ENCODE measurements around the gene EPDR1. TPM values are rescaled to one million over a fixed set of nuclear protein-coding genes. Genes with fewer than 3 reads are reported as not detected.

The EPDR1 gene
- total RNA-seq, 1 donor from 2014 or later = 10.3 TPM

- peak; percentile 71 for TF ChIP-seq CTCF (IDR thresholded peaks at IDR 0.05; ENCODE audit: partially characterized antibody, unreplicated experiment)
- H3K4me3 Mint-ChIP-seq (ENCODE audit: unreplicated experiment) = no peak overlapping the region
- H3K9me3 Mint-ChIP-seq (ENCODE audit: unreplicated experiment) = no peaks in the 10 kb centered on the region
- no peaks in the 10 kb centered on the region for H3K36me3 Mint-ChIP-seq (ENCODE audit: unreplicated experiment)
- H3K27ac Mint-ChIP-seq (ENCODE audit: unreplicated experiment) = no peak overlapping the region
- H3K27me3 Mint-ChIP-seq (ENCODE audit: unreplicated experiment) = peaks cover 3% of the 10 kb centered on the region
- peaks cover 6% of the 10 kb centered on the region for H3K4me1 Mint-ChIP-seq (ENCODE audit: low read depth, unreplicated experiment)
- no peak for DNase-seq
Observed at GRCh38 chr7:37901236-37901827, 19.1 kb upstream of the EPDR1 start.

- TF ChIP-seq CTCF (IDR thresholded peaks at IDR 0.05; ENCODE audit: partially characterized antibody, unreplicated experiment) = no peak
- no peak overlapping the region for H3K27ac Mint-ChIP-seq (ENCODE audit: unreplicated experiment)
- no peaks in the 10 kb centered on the region for H3K9me3 Mint-ChIP-seq (ENCODE audit: unreplicated experiment)
- peaks cover 3% of the 10 kb centered on the region for H3K27me3 Mint-ChIP-seq (ENCODE audit: unreplicated experiment)
- no peak overlapping the region for H3K4me3 Mint-ChIP-seq (ENCODE audit: unreplicated experiment)
- H3K36me3 Mint-ChIP-seq (ENCODE audit: unreplicated experiment) = no peaks in the 10 kb centered on the region
- peaks cover 6% of the 10 kb centered on the region for H3K4me1 Mint-ChIP-seq (ENCODE audit: low read depth, unreplicated experiment)
- no peak for DNase-seq
Observed at GRCh38 chr7:37901890-37902524, 18.4 kb upstream of the EPDR1 start.

- Mint-ChIP-seq H3K36me3 (ENCODE audit: unreplicated experiment) (no peaks in the 10 kb centered on the region), H3K27me3 (ENCODE audit: unreplicated experiment) (no peaks in the 10 kb centered on the region), H3K4me1 (ENCODE audit: low read depth, unreplicated experiment) (no peaks in the 10 kb centered on the region), H3K4me3 (ENCODE audit: unreplicated experiment) (no peak overlapping the region), H3K27ac (ENCODE audit: unreplicated experiment) (no peak overlapping the region), H3K9me3 (ENCODE audit: unreplicated experiment) (no peaks in the 10 kb centered on the region)
- no peak for TF ChIP-seq CTCF (IDR thresholded peaks at IDR 0.05; ENCODE audit: partially characterized antibody, unreplicated experiment)
- no peak for DNase-seq
Observed at GRCh38 chr7:37908221-37908788, 12.1 kb upstream of the EPDR1 start.

GRCh38 chr7:37912756-37913155, 7.7 kb upstream of the EPDR1 start:
- Mint-ChIP-seq H3K4me1 (ENCODE audit: low read depth, unreplicated experiment) (no peaks in the 10 kb centered on the region), H3K36me3 (ENCODE audit: unreplicated experiment) (no peaks in the 10 kb centered on the region), H3K4me3 (ENCODE audit: unreplicated experiment) (no peak overlapping the region), H3K9me3 (ENCODE audit: unreplicated experiment) (no peaks in the 10 kb centered on the region), H3K27me3 (ENCODE audit: unreplicated experiment) (peaks cover 3% of the 10 kb centered on the region), H3K27ac (ENCODE audit: unreplicated experiment) (no peak overlapping the region)
- no peak for TF ChIP-seq CTCF (IDR thresholded peaks at IDR 0.05; ENCODE audit: partially characterized antibody, unreplicated experiment)
- no peak for DNase-seq

- no peak overlapping the region for H3K27ac Mint-ChIP-seq (ENCODE audit: unreplicated experiment)
- H3K27me3 Mint-ChIP-seq (ENCODE audit: unreplicated experiment) = peaks cover 6% of the 10 kb centered on the region
- no peaks in the 10 kb centered on the region for H3K36me3 Mint-ChIP-seq (ENCODE audit: unreplicated experiment)
- no peak for TF ChIP-seq CTCF (IDR thresholded peaks at IDR 0.05; ENCODE audit: partially characterized antibody, unreplicated experiment)
- H3K4me1 Mint-ChIP-seq (ENCODE audit: low read depth, unreplicated experiment) = no peaks in the 10 kb centered on the region
- no peak overlapping the region for H3K4me3 Mint-ChIP-seq (ENCODE audit: unreplicated experiment)
- peaks cover 2% of the 10 kb centered on the region for H3K9me3 Mint-ChIP-seq (ENCODE audit: unreplicated experiment)
- DNase-seq = no peak
Observed at GRCh38 chr7:37915438-37915837, 5.0 kb upstream of the EPDR1 start.

Data from glutamatergic neuron (in vitro differentiated cells).